ENCODE measurements around the gene FERD3L. TPM values are rescaled to one million over a fixed set of nuclear protein-coding genes. Genes with fewer than 3 reads are reported as not detected.
"Not testable (repeated sequence)": the region's sequence is repeated elsewhere in the genome, so short reads cannot be mapped to it uniquely, and the experiment has no call there.

The FERD3L gene, protein sequence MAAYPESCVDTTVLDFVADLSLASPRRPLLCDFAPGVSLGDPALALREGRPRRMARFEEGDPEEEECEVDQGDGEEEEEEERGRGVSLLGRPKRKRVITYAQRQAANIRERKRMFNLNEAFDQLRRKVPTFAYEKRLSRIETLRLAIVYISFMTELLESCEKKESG
- total RNA-seq (not detected), polyA plus RNA-seq (not detected), total RNA-seq (not detected)

DNA sequence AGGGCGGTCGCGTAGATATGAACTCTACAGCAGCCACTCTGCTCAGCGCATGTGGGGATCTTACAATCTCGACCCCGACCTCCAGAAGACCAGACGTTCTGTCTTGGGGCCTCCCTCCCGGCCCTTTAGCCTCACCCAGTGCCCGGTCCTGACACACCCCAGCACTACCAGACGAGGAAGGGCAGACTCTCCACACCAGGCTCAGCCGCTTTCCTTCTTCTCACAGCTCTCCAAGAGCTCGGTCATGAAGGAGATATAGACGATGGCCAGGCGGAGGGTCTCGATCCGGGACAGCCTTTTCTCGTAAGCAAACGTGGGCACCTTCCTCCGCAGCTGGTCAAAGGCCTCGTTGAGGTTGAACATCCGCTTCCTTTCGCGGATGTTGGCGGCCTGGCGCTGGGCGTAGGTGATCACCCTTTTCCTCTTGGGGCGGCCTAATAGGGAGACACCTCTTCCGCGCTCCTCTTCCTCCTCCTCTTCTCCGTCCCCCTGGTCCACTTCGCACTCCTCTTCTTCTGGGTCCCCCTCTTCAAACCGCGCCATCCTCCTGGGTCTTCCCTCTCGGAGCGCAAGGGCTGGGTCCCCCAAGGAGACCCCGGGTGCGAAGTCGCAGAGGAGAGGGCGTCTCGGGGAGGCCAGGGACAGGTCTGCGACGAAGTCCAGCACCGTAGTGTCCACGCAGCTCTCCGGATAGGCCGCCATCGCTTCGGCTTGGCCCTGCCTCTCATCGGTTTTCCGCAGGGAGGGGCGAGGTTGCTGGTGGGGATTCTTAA lies at the start of gene FERD3L:
Gene FERD3L (minus strand): TSS at position 761 of the 773 bp plus-strand sequence. CDS start 59 bp downstream, at position 702.
- ChIA-PET CTCF (no interaction called here), POLR2A (no interaction called here)
- no peak within 1 kb of the TSS for H3K4me3 Mint-ChIP-seq
- peaks cover 0 to 4% (median 0%) of the 10 kb centered on the region in 5 donors for H3K36me3 Mint-ChIP-seq
- Histone ChIP-seq H3K36me3 (ENCODE audit: control insufficient read depth in 2 of 3, insufficient read depth in 3 of 3, low read length in 3 of 3) (no peaks in the 10 kb centered on the region), H3K27ac (ENCODE audit: low read depth, low read length) (no peak within 1 kb of the TSS), H3K4me1 (ENCODE audit: control insufficient read depth in 2 of 2, insufficient read depth in 2 of 2, low read length in 2 of 2) (no peaks in the 10 kb centered on the region), H3K9me3 (ENCODE audit: control insufficient read depth in 2 of 3, low read length in 3 of 3) (peaks cover 0 to 5% (median 0%) of the 10 kb centered on the region in 3 experiments), H3K27me3 (ENCODE audit: control insufficient read depth in 2 of 2, insufficient read depth in 2 of 2, low read length in 2 of 2) (no peaks in the 10 kb centered on the region), H3K4me3 (ENCODE audit: low read length) (no peak within 1 kb of the TSS)
- DNase-seq, result no peak
- H3K27me3 Mint-ChIP-seq, result peaks cover 39 to 57% (median 51%) of the 10 kb centered on the region in 5 donors
- no peaks in the 10 kb centered on the region for H3K4me1 Mint-ChIP-seq
- H3K27ac Mint-ChIP-seq, result no peak within 1 kb of the TSS
- H3K9me3 Mint-ChIP-seq, result peaks cover 0 to 40% (median 9%) of the 10 kb centered on the region in 11 donors
- intact Hi-C loops (cut with micrococcal nuclease), result loop anchor here in 1 of 2 donors (2.0 kb wide), 1 partner anchor 38 kb away; no protein-coding TSS in a partner anchor
- no peak for ATAC-seq

DNA sequence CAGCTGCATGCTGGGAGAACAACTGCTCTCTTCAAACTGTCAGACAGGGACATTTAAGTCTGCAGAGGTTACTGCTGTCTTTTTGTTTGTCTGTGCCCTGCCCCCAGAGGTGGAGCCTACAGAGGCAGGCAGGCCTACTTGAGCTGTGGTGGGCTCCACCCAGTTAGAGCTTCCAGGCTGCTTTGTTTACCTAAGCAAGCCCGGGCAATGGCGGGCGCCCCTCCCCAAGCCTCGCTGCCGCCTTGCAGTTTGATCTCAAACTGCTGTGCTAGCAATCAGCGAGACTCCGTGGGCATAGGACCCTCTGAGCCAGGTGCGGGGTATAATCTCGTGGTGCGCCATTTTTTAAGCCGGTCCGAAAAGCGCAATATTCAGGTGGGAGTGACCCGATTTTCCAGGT lies 49.2 kb upstream of the FERD3L start:
- peaks cover 0 to 13% (median 6%) of the 10 kb centered on the region in 11 donors for H3K9me3 Mint-ChIP-seq
- CTCF ChIA-PET; DNase-seq; intact Hi-C loops (cut with micrococcal nuclease); ATAC-seq; H3K36me3 ChIP-seq (ENCODE audit: control insufficient read depth in 2 of 3, insufficient read depth in 3 of 3, low read length in 3 of 3); H3K9me3 ChIP-seq (ENCODE audit: control insufficient read depth in 2 of 3, low read length in 3 of 3); H3K4me1 Mint-ChIP-seq; H3K4me3 Mint-ChIP-seq; POLR2A ChIA-PET; H3K4me1 ChIP-seq (ENCODE audit: control insufficient read depth in 2 of 2, insufficient read depth in 2 of 2, low read length in 2 of 2); H3K4me3 ChIP-seq (ENCODE audit: low read length); H3K27ac Mint-ChIP-seq; H3K27ac ChIP-seq (ENCODE audit: low read depth, low read length); H3K27me3 ChIP-seq (ENCODE audit: control insufficient read depth in 2 of 2, insufficient read depth in 2 of 2, low read length in 2 of 2); H3K36me3 Mint-ChIP-seq: not testable (repeated sequence)
- peaks cover 0 to 10% (median 0%) of the 10 kb centered on the region in 5 donors for H3K27me3 Mint-ChIP-seq

DNA sequence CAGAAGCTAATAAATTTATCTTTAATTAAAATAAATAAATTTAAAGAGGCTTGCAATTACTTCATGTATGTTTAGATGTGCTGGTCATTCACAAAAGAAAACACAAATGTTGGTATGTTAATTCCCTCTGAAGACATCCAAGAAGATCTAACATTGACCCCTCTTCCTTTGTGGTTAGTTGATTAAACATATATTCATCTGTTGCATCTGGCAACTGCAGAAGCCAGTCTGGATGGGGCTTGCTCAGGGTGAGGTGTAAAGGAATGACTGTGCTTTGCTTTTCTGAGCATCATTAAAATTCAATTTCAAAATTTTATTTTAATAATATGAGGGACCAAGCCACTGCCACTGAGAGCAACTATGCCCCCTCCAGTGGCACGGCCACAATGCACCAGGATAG lies 36.4 kb upstream of the FERD3L start:
- intact Hi-C loops (cut with micrococcal nuclease), result no loop called here
- Mint-ChIP-seq H3K27ac (no peak overlapping the region), H3K4me3 (no peak overlapping the region), H3K9me3 (peaks cover 6 to 41% (median 16%) of the 10 kb centered on the region in 11 donors), H3K36me3 (peaks cover 0 to 5% (median 0%) of the 10 kb centered on the region in 5 donors), H3K27me3 (no peaks in the 10 kb centered on the region), H3K4me1 (no peaks in the 10 kb centered on the region)
- CTCF ChIA-PET, result no interaction called here
- no peak overlapping the region for H3K4me3 ChIP-seq (ENCODE audit: low read length)
- H3K27me3 ChIP-seq (ENCODE audit: control insufficient read depth in 2 of 2, insufficient read depth in 2 of 2, low read length in 2 of 2), result no peaks in the 10 kb centered on the region
- no peak for DNase-seq
- H3K9me3 ChIP-seq (ENCODE audit: control insufficient read depth in 2 of 3, low read length in 3 of 3), result peaks cover 0 to 6% (median 0%) of the 10 kb centered on the region in 3 experiments
- no peak for ATAC-seq
- H3K27ac ChIP-seq (ENCODE audit: low read depth, low read length), result no peak overlapping the region
- H3K36me3 ChIP-seq (ENCODE audit: control insufficient read depth in 2 of 3, insufficient read depth in 3 of 3, low read length in 3 of 3), result no peaks in the 10 kb centered on the region
- POLR2A ChIA-PET, result no interaction called here
- no peaks in the 10 kb centered on the region for H3K4me1 ChIP-seq (ENCODE audit: control insufficient read depth in 2 of 2, insufficient read depth in 2 of 2, low read length in 2 of 2)

DNA sequence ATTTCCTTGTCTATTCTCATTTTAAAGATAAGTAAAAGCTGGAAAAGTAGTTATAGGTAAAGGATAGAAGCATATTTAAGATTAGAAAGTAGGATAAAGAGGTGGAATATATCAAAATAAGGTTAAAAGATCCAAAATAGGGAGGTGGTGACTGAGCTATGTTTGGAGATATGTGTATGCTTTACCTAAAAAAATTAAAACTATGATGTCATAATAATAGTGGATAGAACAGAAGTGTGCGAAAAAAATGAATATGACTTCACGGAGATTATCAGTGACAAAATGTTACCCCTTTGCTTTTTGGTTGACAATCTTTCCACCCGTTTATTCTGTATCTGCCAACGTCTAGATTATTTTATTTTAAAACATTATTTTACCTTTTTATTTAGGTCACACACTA lies 33.4 kb upstream of the FERD3L start:
- no peaks in the 10 kb centered on the region for H3K4me1 ChIP-seq (ENCODE audit: control insufficient read depth in 2 of 2, insufficient read depth in 2 of 2, low read length in 2 of 2)
- no peak for ATAC-seq
- Mint-ChIP-seq H3K4me1 (no peaks in the 10 kb centered on the region), H3K27ac (no peak overlapping the region), H3K36me3 (peaks cover 0 to 4% (median 0%) of the 10 kb centered on the region in 5 donors), H3K9me3 (peaks cover under 1 to 16% (median 8%) of the 10 kb centered on the region in 11 donors), H3K4me3 (no peak overlapping the region), H3K27me3 (no peaks in the 10 kb centered on the region)
- H3K36me3 ChIP-seq (ENCODE audit: control insufficient read depth in 2 of 3, insufficient read depth in 3 of 3, low read length in 3 of 3), result no peaks in the 10 kb centered on the region
- CTCF ChIA-PET, result no interaction called here
- intact Hi-C loops (cut with micrococcal nuclease), result no loop called here
- no peak for DNase-seq
- H3K9me3 ChIP-seq (ENCODE audit: control insufficient read depth in 2 of 3, low read length in 3 of 3), result peaks cover 0 to 6% (median 0%) of the 10 kb centered on the region in 3 experiments
- no peak overlapping the region for H3K4me3 ChIP-seq (ENCODE audit: low read length)
- H3K27me3 ChIP-seq (ENCODE audit: control insufficient read depth in 2 of 2, insufficient read depth in 2 of 2, low read length in 2 of 2), result no peaks in the 10 kb centered on the region
- no peak overlapping the region for H3K27ac ChIP-seq (ENCODE audit: low read depth, low read length)
- POLR2A ChIA-PET, result no interaction called here

DNA sequence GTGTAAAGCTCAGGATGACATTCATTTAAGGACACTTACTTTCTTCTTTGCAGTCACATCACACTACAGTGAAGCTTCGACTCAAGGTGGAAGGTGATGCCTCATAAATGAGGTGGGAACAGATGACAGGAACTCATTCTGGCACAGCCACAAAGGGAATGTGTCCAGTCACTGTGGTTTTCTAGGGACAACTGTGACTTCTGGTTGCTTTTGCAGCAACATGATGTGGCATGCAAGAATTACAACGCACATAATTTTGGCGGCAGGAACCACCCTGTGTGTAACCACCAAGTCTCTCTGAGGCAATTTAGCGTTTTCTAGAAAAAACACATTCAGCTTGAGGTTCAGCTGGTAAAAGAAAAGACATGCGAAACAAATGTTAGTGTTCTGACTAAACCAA lies 32.0 kb upstream of the FERD3L start:
- DNase-seq (no peak), ATAC-seq (no peak)
- H3K4me1 Mint-ChIP-seq, result no peaks in the 10 kb centered on the region
- CTCF ChIA-PET, result no interaction called here
- peaks cover 0 to 3% (median 0%) of the 10 kb centered on the region in 3 experiments for H3K9me3 ChIP-seq (ENCODE audit: control insufficient read depth in 2 of 3, low read length in 3 of 3)
- H3K27ac Mint-ChIP-seq, result no peak overlapping the region
- POLR2A ChIA-PET, result no interaction called here
- H3K36me3 Mint-ChIP-seq, result no peaks in the 10 kb centered on the region
- H3K4me3 Mint-ChIP-seq, result no peak overlapping the region
- intact Hi-C loops (cut with micrococcal nuclease), result no loop called here
- no peaks in the 10 kb centered on the region for H3K36me3 ChIP-seq (ENCODE audit: control insufficient read depth in 2 of 3, insufficient read depth in 3 of 3, low read length in 3 of 3)
- H3K27ac ChIP-seq (ENCODE audit: low read depth, low read length), result no peak overlapping the region
- H3K9me3 Mint-ChIP-seq, result peaks cover 0 to 5% (median 1%) of the 10 kb centered on the region in 11 donors
- no peaks in the 10 kb centered on the region for H3K27me3 ChIP-seq (ENCODE audit: control insufficient read depth in 2 of 2, insufficient read depth in 2 of 2, low read length in 2 of 2)
- no peak overlapping the region for H3K4me3 ChIP-seq (ENCODE audit: low read length)
- no peaks in the 10 kb centered on the region for H3K4me1 ChIP-seq (ENCODE audit: control insufficient read depth in 2 of 2, insufficient read depth in 2 of 2, low read length in 2 of 2)
- H3K27me3 Mint-ChIP-seq, result no peaks in the 10 kb centered on the region

DNA sequence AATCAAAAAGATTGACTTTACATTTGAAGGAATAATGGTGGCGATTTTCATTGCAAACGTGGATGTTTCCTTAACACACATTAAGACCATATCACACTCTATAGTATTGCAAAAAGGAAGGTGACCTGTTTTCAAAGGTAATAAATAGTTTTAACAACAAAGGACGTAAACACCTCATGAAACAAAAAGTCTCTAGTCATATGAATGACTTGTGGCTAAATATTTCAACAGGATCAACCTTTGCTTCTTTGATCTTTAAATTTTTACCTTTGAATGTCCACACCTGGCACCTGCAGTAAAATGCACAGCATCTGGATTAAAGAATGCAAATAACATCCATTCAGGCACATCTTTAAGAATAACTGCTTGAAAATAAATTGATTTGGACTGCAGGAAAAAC lies 30.0 kb upstream of the FERD3L start:
- CTCF ChIA-PET, result no interaction called here
- POLR2A ChIA-PET, result no interaction called here
- Histone ChIP-seq H3K4me3 (ENCODE audit: low read length) (no peak overlapping the region), H3K4me1 (ENCODE audit: control insufficient read depth in 2 of 2, insufficient read depth in 2 of 2, low read length in 2 of 2) (no peaks in the 10 kb centered on the region), H3K9me3 (ENCODE audit: control insufficient read depth in 2 of 3, low read length in 3 of 3) (no peaks in the 10 kb centered on the region), H3K27me3 (ENCODE audit: control insufficient read depth in 2 of 2, insufficient read depth in 2 of 2, low read length in 2 of 2) (no peaks in the 10 kb centered on the region), H3K27ac (ENCODE audit: low read depth, low read length) (no peak overlapping the region), H3K36me3 (ENCODE audit: control insufficient read depth in 2 of 3, insufficient read depth in 3 of 3, low read length in 3 of 3) (no peaks in the 10 kb centered on the region)
- H3K27ac Mint-ChIP-seq, result no peak overlapping the region
- ATAC-seq (no peak), DNase-seq (no peak)
- H3K9me3 Mint-ChIP-seq, result peaks cover 0 to 9% (median 0%) of the 10 kb centered on the region in 11 donors
- intact Hi-C loops (cut with micrococcal nuclease), result no loop called here
- H3K27me3 Mint-ChIP-seq, result no peaks in the 10 kb centered on the region
- no peak overlapping the region for H3K4me3 Mint-ChIP-seq
- no peaks in the 10 kb centered on the region for H3K4me1 Mint-ChIP-seq
- no peaks in the 10 kb centered on the region for H3K36me3 Mint-ChIP-seq
